Left lung (tissue), 10 donors: ENCODE data around the gene CMSS1. TPM values are rescaled to one million over a fixed set of nuclear protein-coding genes. Genes with fewer than 3 reads are reported as not detected.
"Not testable (repeated sequence)": the region's sequence is repeated elsewhere in the genome, so short reads cannot be mapped to it uniquely, and the experiment has no call there.

Experiments used
- ATAC-seq: fragments of 200-7000 bp; cut with Tn5 transposase; one replicate; pipeline ENCODE4 v1.9.1; 2020; ENCODE audit warnings: moderate library complexity
- DNase-seq, 4 donors: peaks; one replicate each; pipeline ENCODE4 v3.0.0-alpha.2; 2013 to 2020
- H3K27ac ChIP-seq, 2 donors: fragments of 200-600 bp; sonication (generic) in 1 of 2; one replicate each; pipeline versions ENCODE4 v1.5.0 to v1.8.0; 2020 to 2021
- H3K27me3 ChIP-seq, 2 donors: fragments of 200-600 bp; sonication (generic) in 1 of 2; one replicate each; pipeline versions ENCODE4 v1.5.0 to v1.8.0; 2020 to 2021
- H3K36me3 ChIP-seq, 2 donors: fragments of 200-600 bp; sonication (generic) in 1 of 2; one replicate each; pipeline versions ENCODE4 v1.5.0 to v1.8.0; 2020 to 2021
- H3K4me1 ChIP-seq, 2 donors: fragments of 200-600 bp; one replicate each; pipeline ENCODE4 v1.8.0; 2021
- H3K4me3 ChIP-seq, 2 donors: fragments of 200-600 bp; sonication (generic) in 1 of 2; one replicate each; pipeline versions ENCODE4 v1.5.0 to v1.8.0; 2020 to 2021; ENCODE audit warnings: mild to moderate bottlenecking in 1 of 2
- H3K9me3 ChIP-seq, 2 donors: fragments of 200-600 bp; sonication (generic) in 1 of 2; one replicate each; pipeline versions ENCODE4 v1.5.0 to v1.8.0; 2020 to 2021
- intact Hi-C, 2 donors: fragments of 100-400 bp; cut with DNase I; formaldehyde crosslinking; loops; one replicate each; pipeline versions ENCODE4 v1.11.2 to v1.14.2; 2022
- polyA plus RNA-seq, 6 donors: library from polyadenylated mRNA; unstranded; fragments of 120-200 nt; gene quantifications; one replicate each; pipeline ENCODE4 v1.2.1, GENCODE V29; 2013; ENCODE audit not compliant: insufficient read length in 6 of 6
- total RNA-seq, 2 donors: library from RNA; stranded (reverse); fragmentation: NEBNext Ultra II Directional; extraction: Animal tissue kit (Norgen Biotek cat#: 25700); gene quantifications; one replicate each; pipeline ENCODE4 v1.2.1, GENCODE V29; 2021
- TF ChIP-seq, protein P1 (sequence below), 2 donors: fragments of 200-600 bp; sonication (generic) in 1 of 2; IDR thresholded peaks; one replicate each; pipeline versions ENCODE4 v1.5.0 to v1.8.0; 2021; ENCODE audit warnings: antibody characterized with exemption in 2 of 2
- donor health status: DM: no; HTN: yes; CAD: no.
- donor health status: DM: no; HTN: no; CAD: no.

Gene CMSS1
- total and polyA plus RNA-seq, 8 donors, result 13.4 to 51.0 (median 41.8) TPM

- H3K27ac ChIP-seq, result no peak overlapping the region
- H3K9me3 ChIP-seq, result no peaks in the 10 kb centered on the region
- H3K4me1 ChIP-seq, result peaks cover 0 to 3% of the 10 kb centered on the region in 2 donors
- intact Hi-C loops, result no loop called here
- no peaks in the 10 kb centered on the region for H3K27me3 ChIP-seq
- TF ChIP-seq, protein P1, sequence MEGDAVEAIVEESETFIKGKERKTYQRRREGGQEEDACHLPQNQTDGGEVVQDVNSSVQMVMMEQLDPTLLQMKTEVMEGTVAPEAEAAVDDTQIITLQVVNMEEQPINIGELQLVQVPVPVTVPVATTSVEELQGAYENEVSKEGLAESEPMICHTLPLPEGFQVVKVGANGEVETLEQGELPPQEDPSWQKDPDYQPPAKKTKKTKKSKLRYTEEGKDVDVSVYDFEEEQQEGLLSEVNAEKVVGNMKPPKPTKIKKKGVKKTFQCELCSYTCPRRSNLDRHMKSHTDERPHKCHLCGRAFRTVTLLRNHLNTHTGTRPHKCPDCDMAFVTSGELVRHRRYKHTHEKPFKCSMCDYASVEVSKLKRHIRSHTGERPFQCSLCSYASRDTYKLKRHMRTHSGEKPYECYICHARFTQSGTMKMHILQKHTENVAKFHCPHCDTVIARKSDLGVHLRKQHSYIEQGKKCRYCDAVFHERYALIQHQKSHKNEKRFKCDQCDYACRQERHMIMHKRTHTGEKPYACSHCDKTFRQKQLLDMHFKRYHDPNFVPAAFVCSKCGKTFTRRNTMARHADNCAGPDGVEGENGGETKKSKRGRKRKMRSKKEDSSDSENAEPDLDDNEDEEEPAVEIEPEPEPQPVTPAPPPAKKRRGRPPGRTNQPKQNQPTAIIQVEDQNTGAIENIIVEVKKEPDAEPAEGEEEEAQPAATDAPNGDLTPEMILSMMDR (IDR thresholded peaks at IDR 0.05), result no peak
- H3K4me3 ChIP-seq, result no peak overlapping the region
- no peaks in the 10 kb centered on the region for H3K36me3 ChIP-seq
- ATAC-seq, result no peak
- DNase-seq, result no peak
These were observed 20.1 kb downstream of the CMSS1 start for GRCh38 chr3:99837715-99838114.

DNA sequence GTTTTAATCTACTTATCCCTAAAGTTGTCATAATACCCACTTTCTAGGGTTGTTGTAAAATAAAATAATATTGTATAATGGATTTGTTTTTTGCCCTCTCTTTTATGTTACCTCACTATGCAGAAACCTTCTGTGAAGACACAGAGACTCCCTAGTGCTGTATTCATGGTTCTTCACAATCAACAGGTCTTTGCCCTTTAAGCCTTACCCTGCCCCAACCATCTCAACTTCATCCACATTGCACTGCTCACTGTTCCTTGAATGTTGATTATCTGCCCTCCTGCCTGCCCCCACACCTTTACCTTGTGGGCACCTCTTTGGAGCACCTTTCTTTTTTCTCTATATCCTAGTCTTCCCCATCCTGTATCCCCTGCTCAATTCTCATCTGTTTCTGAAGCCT, 21.1 kb downstream of the CMSS1 start:
- Histone ChIP-seq H3K27ac (no peak overlapping the region), H3K9me3 (no peaks in the 10 kb centered on the region), H3K36me3 (no peaks in the 10 kb centered on the region), H3K27me3 (no peaks in the 10 kb centered on the region), H3K4me3 (no peak overlapping the region), H3K4me1 (peaks cover 8 to 12% of the 10 kb centered on the region in 2 donors)
- DNase-seq, result no peak
- ATAC-seq, result no peak
- TF ChIP-seq, protein P1 (IDR thresholded peaks at IDR 0.05), result no peak
- intact Hi-C loops, result no loop called here

DNA sequence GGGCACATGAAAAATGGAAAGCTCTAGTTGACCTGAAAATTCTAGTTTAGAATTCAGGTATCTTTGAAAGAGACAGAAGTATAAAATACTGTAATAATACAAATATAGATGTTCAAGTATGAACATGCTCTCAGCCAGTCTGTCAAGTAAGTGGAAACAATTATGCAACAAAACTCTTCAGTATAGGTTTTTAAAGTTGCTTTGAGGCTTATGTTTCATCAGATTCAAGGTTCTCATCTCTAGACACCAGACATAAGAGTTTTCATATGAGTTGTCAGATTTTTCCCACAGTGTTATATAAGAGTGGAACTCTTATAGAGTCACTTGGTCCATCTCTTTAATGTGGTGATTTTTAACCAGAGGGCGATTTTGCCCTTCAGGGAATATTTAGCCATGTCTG, 22.0 kb downstream of the CMSS1 start:
- ATAC-seq, result no peak
- Histone ChIP-seq H3K27ac (no peak overlapping the region), H3K36me3 (no peaks in the 10 kb centered on the region), H3K9me3 (no peaks in the 10 kb centered on the region), H3K4me1 (peaks cover 12 to 17% of the 10 kb centered on the region in 2 donors), H3K27me3 (no peaks in the 10 kb centered on the region), H3K4me3 (no peak overlapping the region)
- TF ChIP-seq, protein P1 (IDR thresholded peaks at IDR 0.05), result no peak
- DNase-seq, result no peak
- intact Hi-C loops, result loop anchor here in 1 of 2 donors (5.0 kb wide), 1 partner anchor 418 kb away; no protein-coding TSS in a partner anchor

DNA sequence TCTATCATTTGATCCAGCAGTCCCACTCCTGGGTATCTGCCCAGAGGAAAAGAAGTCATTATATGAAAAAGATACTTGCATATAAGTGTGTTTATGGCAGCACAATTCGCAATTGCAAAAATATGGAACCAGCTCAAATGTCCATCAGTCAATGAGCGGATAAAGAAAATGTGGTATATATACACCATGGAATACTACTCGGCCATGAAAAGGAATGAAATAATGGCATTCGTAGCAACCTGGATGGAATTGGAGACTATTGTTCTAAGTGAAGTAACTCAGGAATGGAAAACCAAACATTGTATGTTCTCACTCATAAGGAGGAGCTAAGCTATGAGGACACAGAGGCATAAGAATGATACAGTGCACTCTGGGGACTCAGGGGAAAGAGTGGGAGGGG, 24.3 kb downstream of the CMSS1 start:
- not testable (repeated sequence) for DNase-seq, H3K27me3 ChIP-seq, ATAC-seq, H3K27ac ChIP-seq, H3K9me3 ChIP-seq, H3K4me3 ChIP-seq, H3K36me3 ChIP-seq
- intact Hi-C loops, result loop anchor here in 1 of 2 donors (5.0 kb wide), 1 partner anchor 415 kb away; no protein-coding TSS in a partner anchor
- peaks cover 13 to 27% of the 10 kb centered on the region in 2 donors for H3K4me1 ChIP-seq

GRCh38 chr3:99842826-99843589, 25.3 kb downstream of the CMSS1 start:
- Histone ChIP-seq H3K27me3 (no peaks in the 10 kb centered on the region), H3K9me3 (no peaks in the 10 kb centered on the region), H3K4me3 (no peak overlapping the region), H3K36me3 (no peaks in the 10 kb centered on the region), H3K27ac (peak overlapping the region in 1 of 2 donors; percentile 65), H3K4me1 (peaks cover 19 to 28% of the 10 kb centered on the region in 2 donors)
- ATAC-seq, result peak; percentile 87
- intact Hi-C loops, result loop anchor here in 1 of 2 donors (5.0 kb wide), 1 partner anchor 414 kb away; no protein-coding TSS in a partner anchor
- DNase-seq, result peak in 1 of 4 donors; percentile 32
- TF ChIP-seq, protein P1 (IDR thresholded peaks at IDR 0.05), result peak; percentile 25 to 56
